Lung microvascular endothelial cell (primary cell): Measurements from ENCODE around the gene NMT1. TPM values are rescaled to one million over a fixed set of nuclear protein-coding genes. Genes with fewer than 3 reads are reported as not detected.

ENCODE experiments used
- DNase-seq, 2 donors: peaks; one replicate each; pipeline versions ENCODE4 v3.0.0 to v3.0.0-alpha.2; 2010; ENCODE audit warnings: low read depth in 2 of 2
- total RNA-seq: library from RNA; depleted of rRNA; stranded (reverse); fragments of >200 nt; gene quantifications from 2 replicates; pipeline ENCODE4 v1.2.1, GENCODE V29; 2014

Gene NMT1
- total RNA-seq, 1 donor from 2014 or later = 61.3 TPM

DNA sequence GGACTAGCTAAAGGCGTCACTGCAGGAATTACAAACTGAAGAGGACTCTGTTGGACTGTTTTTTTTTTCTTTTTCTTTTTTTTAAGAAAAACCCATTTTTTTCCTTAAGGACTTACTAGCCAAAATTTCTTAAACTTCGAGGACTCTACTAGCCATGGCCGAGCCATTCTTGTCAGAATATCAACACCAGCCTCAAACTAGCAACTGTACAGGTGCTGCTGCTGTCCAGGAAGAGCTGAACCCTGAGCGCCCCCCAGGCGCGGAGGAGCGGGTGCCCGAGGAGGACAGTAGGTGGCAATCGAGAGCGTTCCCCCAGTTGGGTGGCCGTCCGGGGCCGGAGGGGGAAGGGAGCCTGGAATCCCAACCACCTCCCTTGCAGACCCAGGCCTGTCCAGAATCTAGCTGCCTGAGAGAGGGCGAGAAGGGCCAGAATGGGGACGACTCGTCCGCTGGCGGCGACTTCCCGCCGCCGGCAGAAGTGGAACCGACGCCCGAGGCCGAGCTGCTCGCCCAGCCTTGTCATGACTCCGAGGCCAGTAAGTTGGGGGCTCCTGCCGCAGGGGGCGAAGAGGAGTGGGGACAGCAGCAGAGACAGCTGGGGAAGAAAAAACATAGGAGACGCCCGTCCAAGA is 88.0 kb downstream of the NMT1 start:
- DNase-seq = peak; percentile 85 to 87

DNA sequence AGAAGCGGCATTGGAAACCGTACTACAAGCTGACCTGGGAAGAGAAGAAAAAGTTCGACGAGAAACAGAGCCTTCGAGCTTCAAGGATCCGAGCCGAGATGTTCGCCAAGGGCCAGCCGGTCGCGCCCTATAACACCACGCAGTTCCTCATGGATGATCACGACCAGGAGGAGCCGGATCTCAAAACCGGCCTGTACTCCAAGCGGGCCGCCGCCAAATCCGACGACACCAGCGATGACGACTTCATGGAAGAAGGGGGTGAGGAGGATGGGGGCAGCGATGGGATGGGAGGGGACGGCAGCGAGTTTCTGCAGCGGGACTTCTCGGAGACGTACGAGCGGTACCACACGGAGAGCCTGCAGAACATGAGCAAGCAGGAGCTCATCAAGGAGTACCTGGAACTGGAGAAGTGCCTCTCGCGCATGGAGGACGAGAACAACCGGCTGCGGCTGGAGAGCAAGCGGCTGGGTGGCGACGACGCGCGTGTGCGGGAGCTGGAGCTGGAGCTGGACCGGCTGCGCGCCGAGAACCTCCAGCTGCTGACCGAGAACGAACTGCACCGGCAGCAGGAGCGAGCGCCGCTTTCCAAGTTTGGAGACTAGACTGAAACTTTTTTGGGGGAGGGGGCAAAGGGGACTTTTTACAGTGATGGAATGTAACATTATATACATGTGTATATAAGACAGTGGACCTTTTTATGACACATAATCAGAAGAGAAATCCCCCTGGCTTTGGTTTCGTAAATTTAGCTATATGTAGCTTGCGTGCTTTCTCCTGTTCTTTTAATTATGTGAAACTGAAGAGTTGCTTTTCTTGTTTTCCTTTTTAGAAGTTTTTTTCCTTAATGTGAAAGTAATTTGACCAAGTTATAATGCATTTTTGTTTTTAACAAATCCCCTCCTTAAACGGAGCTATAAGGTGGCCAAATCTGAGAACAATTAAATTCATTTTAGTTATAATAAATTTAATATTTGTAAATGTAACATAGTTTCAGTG is 88.8 kb downstream of the NMT1 start:
- DNase-seq = peak; percentile 68 to 73

DNA sequence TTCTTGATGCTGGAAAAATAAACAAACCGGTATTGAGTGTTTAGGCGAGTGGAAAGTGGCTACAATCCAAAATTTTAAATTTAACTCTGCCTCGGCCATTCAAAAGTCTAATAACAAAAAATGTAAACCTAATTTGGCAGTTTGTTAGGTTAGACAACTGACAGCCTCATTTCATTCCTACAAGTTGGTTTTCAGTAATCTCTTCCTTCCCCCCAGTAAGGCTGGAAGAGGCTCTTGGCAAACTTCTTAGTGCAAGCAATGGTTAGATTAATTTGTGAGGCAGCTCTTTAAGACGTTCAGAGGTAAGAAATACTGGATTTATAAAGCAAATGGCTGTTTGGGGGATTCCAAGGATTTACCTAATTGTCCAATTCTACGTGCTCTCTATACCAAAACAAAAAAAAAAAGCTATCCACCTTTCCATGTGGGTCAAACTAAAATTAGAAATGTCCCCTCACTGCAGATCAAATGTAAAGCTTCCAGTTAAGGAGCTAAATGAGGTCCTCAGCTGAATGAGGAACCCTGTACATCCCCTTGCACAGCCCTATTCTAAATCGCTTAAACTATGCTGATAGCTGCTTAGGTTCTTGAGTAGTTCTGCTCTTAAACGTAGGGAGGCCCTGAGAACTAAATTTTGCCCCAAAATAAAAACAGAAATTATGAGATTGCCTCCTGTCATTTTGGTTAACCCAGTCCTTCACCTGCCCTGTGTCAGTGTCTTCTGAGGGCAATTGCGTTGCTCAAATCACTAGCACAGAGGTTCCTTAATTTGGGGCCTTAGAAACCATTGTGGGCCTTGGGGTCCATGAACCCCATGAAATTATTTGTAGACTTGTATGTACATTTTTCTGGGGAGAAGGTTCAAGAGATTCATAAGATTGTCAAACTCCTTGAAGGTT is 90.0 kb downstream of the NMT1 start:
- no peak for DNase-seq

DNA sequence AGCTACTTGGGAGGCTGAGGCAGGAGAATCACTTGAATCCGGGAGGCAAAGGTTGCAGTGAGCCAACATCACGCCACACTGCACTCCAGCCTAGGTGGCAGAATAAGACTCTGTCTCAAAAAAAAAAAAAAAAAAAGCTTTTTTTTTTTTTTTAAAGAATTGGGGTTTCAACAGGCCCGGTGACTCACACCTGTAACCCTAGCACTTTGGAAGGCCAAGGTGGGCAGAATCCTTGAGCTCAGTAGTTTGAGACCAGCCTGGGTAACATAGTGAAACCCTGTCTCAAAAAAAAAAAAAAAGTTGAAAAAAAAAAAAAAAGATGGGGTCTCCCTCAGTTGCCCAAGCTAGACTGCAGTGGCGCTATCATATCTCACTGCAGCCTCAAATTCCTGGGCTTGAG is 93.9 kb downstream of the NMT1 start:
- no peak for DNase-seq

DNA sequence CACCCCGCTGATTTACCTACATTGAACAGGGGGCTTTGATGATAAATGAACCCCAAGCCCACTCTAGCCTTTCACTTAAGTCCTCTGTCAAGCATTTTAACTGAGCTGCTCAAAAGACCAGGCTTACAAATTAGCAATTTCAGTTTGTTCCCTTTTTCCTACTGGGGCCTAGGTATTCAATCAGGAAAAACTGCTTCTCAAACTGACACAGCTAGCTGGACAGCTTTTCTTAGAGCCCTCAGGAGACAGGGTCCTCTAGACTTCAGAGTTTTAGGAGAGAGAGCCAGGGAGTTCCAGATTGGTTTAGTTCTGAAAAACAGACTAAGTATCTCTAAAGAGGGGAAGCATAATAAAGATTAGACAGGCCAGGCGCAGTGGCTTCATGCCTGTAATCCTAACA is 94.4 kb downstream of the NMT1 start:
- no peak for DNase-seq

DNA sequence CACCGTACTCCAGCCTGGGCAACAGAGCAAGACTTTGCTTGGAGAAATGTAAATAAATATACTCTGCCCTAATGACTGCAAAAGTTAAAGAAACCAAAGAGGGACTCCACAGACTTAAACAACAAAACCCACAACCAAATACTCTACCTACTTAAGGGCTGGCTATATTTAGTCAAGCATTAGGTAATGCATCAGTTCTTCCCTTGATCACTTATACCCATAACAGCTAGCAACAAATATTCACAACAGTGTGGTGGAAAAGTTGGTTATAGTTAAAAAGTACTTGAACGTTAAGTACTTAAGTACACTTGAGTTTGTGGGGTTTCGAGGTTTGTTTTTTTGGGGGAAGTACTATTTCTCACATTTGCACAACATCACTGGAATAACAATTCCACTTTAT is 95.1 kb downstream of the NMT1 start:
- DNase-seq = no peak

Other genes with a start within 250 kb of the NMT1 start
- 3.9 and 5.2 TPM in 2 replicates for gene GJC1, start 231.0 kb upstream of the NMT1 start, total RNA-seq
- not detected in 2 replicates for gene HIGD1B, start 213.4 kb upstream of the NMT1 start, total RNA-seq
- 116 and 136 TPM in 2 replicates for gene EFTUD2, start 161.9 kb upstream of the NMT1 start, total RNA-seq
- gene GFAP, start 145.8 kb upstream of the NMT1 start, total RNA-seq = not detected in 2 replicates
- 0.60 and 1.3 TPM in 2 replicates for gene KIF18B, start 113.5 kb upstream of the NMT1 start, total RNA-seq
- gene C1QL1, start 93.0 kb upstream of the NMT1 start, total RNA-seq = under 0.01 TPM in 1 of 2 replicates, not detected in the other
- gene DCAKD, start 9.7 kb upstream of the NMT1 start, total RNA-seq = 15.5 and 22.4 TPM in 2 replicates
- 10.9 and 12.3 TPM in 2 replicates for gene PLCD3, start 71.2 kb downstream of the NMT1 start, total RNA-seq
- gene ACBD4, start 74.4 kb downstream of the NMT1 start, total RNA-seq = 3.2 and 3.3 TPM in 2 replicates
- gene HEXIM1, start 87.2 kb downstream of the NMT1 start, total RNA-seq = 4.8 and 7.1 TPM in 2 replicates
- gene HEXIM2, start 100.6 kb downstream of the NMT1 start, total RNA-seq = 2.6 and 3.1 TPM in 2 replicates
- gene FMNL1, start 160.6 kb downstream of the NMT1 start, total RNA-seq = 0.65 and 0.79 TPM in 2 replicates
- not detected in 2 replicates for gene SPATA32, start 200.8 kb downstream of the NMT1 start, total RNA-seq